B cell (primary cell): ENCODE results near the gene CDK18.

ENCODE experiments used
- EZH2 ChIP-seq: IDR thresholded peaks from 2 replicates; pipeline ENCODE4 v1.6.1; 2012; ENCODE audit warnings: borderline replicate concordance, low read depth, mild to moderate bottlenecking, moderate library complexity, low read length; ENCODE audit not compliant: insufficient read depth, poor library complexity, severe bottlenecking
- TF ChIP-seq, protein P1 (sequence below): fragments of 200-600 bp; IDR thresholded peaks from one replicate; pipeline ENCODE4 v1.8.0; 2022; ENCODE audit warnings: antibody characterized with exemption, mild to moderate bottlenecking

DNA sequence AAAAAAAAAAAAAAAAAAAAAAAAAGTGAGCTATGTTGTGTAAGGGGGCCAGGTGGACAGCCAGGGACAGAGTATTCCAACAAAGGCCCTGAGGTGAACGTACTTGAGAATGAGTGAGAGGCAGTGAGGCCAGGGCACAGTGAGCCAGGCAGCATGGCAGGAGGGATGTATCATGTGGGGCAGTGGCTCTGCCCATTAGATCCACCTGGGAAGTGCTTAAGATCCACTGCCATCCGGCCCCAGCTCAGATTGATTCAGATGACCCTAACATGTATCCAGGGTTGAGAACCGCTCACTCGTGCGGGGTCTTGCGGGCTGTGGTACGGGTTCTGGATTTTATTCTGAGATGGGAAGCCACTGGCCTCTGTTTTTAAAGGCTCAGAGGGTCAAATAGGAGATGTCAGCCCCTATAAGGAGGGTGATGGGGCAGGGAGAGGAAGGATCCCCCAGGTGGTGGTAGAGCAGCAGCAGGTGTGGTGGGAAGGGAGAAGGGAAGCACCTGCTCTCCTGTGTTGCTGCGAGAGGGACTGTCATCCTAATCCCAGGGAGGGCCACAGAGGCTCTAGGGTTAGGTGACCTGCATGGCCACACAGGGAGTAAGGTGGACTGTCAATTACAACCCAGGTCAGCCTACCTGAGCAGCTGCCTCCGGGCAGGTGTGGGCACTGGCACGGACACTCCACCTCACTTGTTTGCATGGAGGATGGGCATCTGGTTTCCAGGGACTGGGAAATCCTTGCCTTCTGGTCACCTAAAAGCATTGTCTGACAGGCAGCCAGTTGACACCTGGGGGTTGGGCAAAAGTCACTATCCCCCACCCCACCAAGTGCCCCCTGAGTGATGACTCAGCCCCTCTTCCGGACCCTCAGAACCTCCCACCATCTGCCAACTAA lies 31.6 kb downstream of the CDK18 start:
- TF ChIP-seq, protein P1, sequence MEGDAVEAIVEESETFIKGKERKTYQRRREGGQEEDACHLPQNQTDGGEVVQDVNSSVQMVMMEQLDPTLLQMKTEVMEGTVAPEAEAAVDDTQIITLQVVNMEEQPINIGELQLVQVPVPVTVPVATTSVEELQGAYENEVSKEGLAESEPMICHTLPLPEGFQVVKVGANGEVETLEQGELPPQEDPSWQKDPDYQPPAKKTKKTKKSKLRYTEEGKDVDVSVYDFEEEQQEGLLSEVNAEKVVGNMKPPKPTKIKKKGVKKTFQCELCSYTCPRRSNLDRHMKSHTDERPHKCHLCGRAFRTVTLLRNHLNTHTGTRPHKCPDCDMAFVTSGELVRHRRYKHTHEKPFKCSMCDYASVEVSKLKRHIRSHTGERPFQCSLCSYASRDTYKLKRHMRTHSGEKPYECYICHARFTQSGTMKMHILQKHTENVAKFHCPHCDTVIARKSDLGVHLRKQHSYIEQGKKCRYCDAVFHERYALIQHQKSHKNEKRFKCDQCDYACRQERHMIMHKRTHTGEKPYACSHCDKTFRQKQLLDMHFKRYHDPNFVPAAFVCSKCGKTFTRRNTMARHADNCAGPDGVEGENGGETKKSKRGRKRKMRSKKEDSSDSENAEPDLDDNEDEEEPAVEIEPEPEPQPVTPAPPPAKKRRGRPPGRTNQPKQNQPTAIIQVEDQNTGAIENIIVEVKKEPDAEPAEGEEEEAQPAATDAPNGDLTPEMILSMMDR: no peak
- no peak for TF ChIP-seq EZH2
